ENCODE data around the gene RALGPS2. TPM values are rescaled to one million over a fixed set of nuclear protein-coding genes. Genes with fewer than 3 reads are reported as not detected.

Gene RALGPS2
- total and polyA plus RNA-seq, 2 of the 8 experiments (the other 6 are each of a cell fraction or from before 2014, with no cell fraction given): 6.7 to 38.0 TPM

GRCh38 chr1:178689769-178690168, 35.3 kb upstream of the RALGPS2 start:
- no peak overlapping the region for H4K91ac ChIP-seq (replicated peaks; ENCODE audit: insufficient read length, low read length)
- H3K23ac ChIP-seq (ENCODE audit: insufficient read length): no peak overlapping the region
- ChIA-PET CTCF (ENCODE audit: partially characterized antibody) (interaction anchor here (0.6 to 0.9 kb wide), 3 partner anchors 29 to 64 kb away, joined by 3 to 4 read pairs (median 3); no protein-coding TSS in a partner anchor), POLR2A (ENCODE audit: partially characterized antibody) (no interaction called here)
- H3K9ac ChIP-seq (replicated peaks in 1 of 4; ENCODE audit: extremely low read depth in 1 of 4, low read depth in 3 of 4, low read length in 3 of 4): peak overlapping the region in 1 of 4 experiments; percentile 61; a peak in 1 of 7 replicates
- no peak overlapping the region for H2BK15ac ChIP-seq (ENCODE audit: low read length)
- no peak overlapping the region for H2AK5ac ChIP-seq (ENCODE audit: low read depth, low read length)
- H3K79me1 ChIP-seq (ENCODE audit: low read depth, low read length): no peaks in the 10 kb centered on the region
- TF ChIP-seq TBP (IDR thresholded peaks at IDR 0.05; ENCODE audit: low read depth, low read length) (no peak), TAF1 (IDR thresholded peaks at IDR 0.05; ENCODE audit: low read depth, low read length) (no peak), RAD21 (IDR thresholded peaks at IDR 0.05 in 1 of 2, conservative IDR thresholded peaks at IDR 0.05 in 1 of 2; ENCODE audit: low read depth in 2 of 2, low read length in 2 of 2) (no peak)
- H2AFZ ChIP-seq (ENCODE audit: low read length): no peak overlapping the region
- no peak overlapping the region for H2BK12ac ChIP-seq (ENCODE audit: low read depth, low read length)
- H3K27me3 ChIP-seq (replicated peaks in 1 of 4; ENCODE audit: control insufficient read depth in 3 of 4, extremely low read depth in 1 of 4, insufficient read depth in 3 of 4, low read length in 3 of 4): no peaks in the 10 kb centered on the region; a peak in 1 of 7 replicates
- H3K4me2 ChIP-seq (ENCODE audit: insufficient read depth in 1 of 2, low read depth in 2 of 2, low read length in 2 of 2): no peak overlapping the region
- no peak overlapping the region for H4K5ac ChIP-seq (ENCODE audit: insufficient read length, low read depth, low read length)
- H3K14ac ChIP-seq (ENCODE audit: insufficient read length): no peak overlapping the region
- H3K9me3 ChIP-seq (ENCODE audit: insufficient read depth in 2 of 2, low read depth in 1 of 2, low read length in 1 of 2): no peaks in the 10 kb centered on the region
- H3K36me3 ChIP-seq (ENCODE audit: control insufficient read depth in 2 of 4, insufficient read depth in 4 of 4, low read length in 3 of 4): no peaks in the 10 kb centered on the region
- H4K20me1 ChIP-seq (replicated peaks in 1 of 2; ENCODE audit: control insufficient read depth in 1 of 2, insufficient read depth in 2 of 2, low read length in 2 of 2): no peaks in the 10 kb centered on the region
- no peak overlapping the region for H2BK20ac ChIP-seq (ENCODE audit: low read length)
- DNase-seq (ENCODE audit: low read depth in 1 of 2, low spot score in 2 of 2) (no peak), FAIRE-seq (no peak)
- no peak overlapping the region for H3K18ac ChIP-seq (ENCODE audit: extremely low read depth, low read length)
- no peak overlapping the region for H3K27ac ChIP-seq (ENCODE audit: low read depth, low read length)
- H3K79me2 ChIP-seq (ENCODE audit: control insufficient read depth in 1 of 2, insufficient read depth in 2 of 2, low read length in 2 of 2): no peaks in the 10 kb centered on the region
- H3K4me3 ChIP-seq (ENCODE audit: extremely low read depth in 1 of 4, insufficient read depth in 2 of 4, low read depth in 3 of 4, low read length in 4 of 4): no peak overlapping the region
- H4K8ac ChIP-seq (ENCODE audit: extremely low read depth, insufficient read depth, low read length): no peak overlapping the region
- no peaks in the 10 kb centered on the region for H3K4me1 ChIP-seq (replicated peaks in 1 of 4; ENCODE audit: control insufficient read depth in 3 of 4, insufficient read depth in 4 of 4, low read length in 3 of 4)
- H2BK120ac ChIP-seq (replicated peaks; ENCODE audit: low read depth, low read length): no peak overlapping the region
- no peak overlapping the region for H3K56ac ChIP-seq (replicated peaks; ENCODE audit: insufficient read length, low read depth, low read length)
- H3K4ac ChIP-seq (replicated peaks; ENCODE audit: insufficient read length, low read depth, low read length): no peak overlapping the region
- 69% methylated on average over 2 of the region's 2 CpGs; no CpG with 5 or more reads in 1 of the 2 experiments for WGBS, 2 experiments (ENCODE audit: extremely low coverage in 1 of 2, insufficient coverage in 1 of 2, insufficient read length in 1 of 2, insufficient replicate concordance in 2 of 2, low coverage in 1 of 2, low lambda C conversion rate in 2 of 2, missing lambda C conversion rate in 1 of 2)
- H2BK5ac ChIP-seq (ENCODE audit: low read depth, low read length): no peak overlapping the region
- no peaks in the 10 kb centered on the region for H3K23me2 ChIP-seq (ENCODE audit: low read depth, low read length)
